GM12878 (cell line): ENCODE results near the gene FLT4. TPM values are rescaled to one million over a fixed set of nuclear protein-coding genes. Genes with fewer than 3 reads are reported as not detected.

ENCODE experiments used
- ATAC-seq: fragments of 200-7000 bp; cut with Tn5 transposase; 3 replicates; pipeline ENCODE4 v1.9.1; 2020; ENCODE audit warnings: mild to moderate bottlenecking, moderate library complexity
- BruUV-seq: library from RNA; stranded (reverse); fragments of 400-500 nt; replicated peaks from 2 replicates; lab custom pipeline; 2021; lab: Mats Ljungman, UMichigan
- CTCF ChIA-PET: fragments of 300-600 bp; sonication (Branson Sonifier 250); formaldehyde crosslinking; extraction: SDS; loops from one replicate; lab custom pipeline; 2021; ENCODE audit warnings: inconsistent platforms; lab: Yijun Ruan, JAX
- POLR2A ChIA-PET: fragments of 350-600 bp; formaldehyde crosslinking; extraction: SDS; loops from one replicate; lab custom pipeline; 2021; ENCODE audit warnings: inconsistent platforms; lab: Charles Lee
- RAD21 ChIA-PET: fragments of 300-600 bp; sonication (Branson Sonifier 250); formaldehyde crosslinking; loops from one replicate; lab custom pipeline; 2023; ENCODE audit warnings: antibody characterized with exemption; ENCODE audit not compliant: unreplicated experiment; lab: Charles Lee
- SMC1A ChIA-PET: fragments of 300-600 bp; sonication (Branson Sonifier 250); formaldehyde crosslinking; loops from one replicate; lab custom pipeline; 2023; ENCODE audit not compliant: unreplicated experiment, uncharacterized antibody; lab: Charles Lee
- DNase-seq: peaks from one replicate; pipeline ENCODE4 v3.0.0-alpha.2; 2011; ENCODE audit warnings: low read depth, low spot score
- FAIRE-seq: peaks from 3 replicates; lab custom pipeline; 2011; peaks lifted over from hg19 to GRCh38; lab: Jason Lieb, UNC
- H2AFZ ChIP-seq: 2 replicates; pipeline ENCODE4 v1.6.0; 2011; ENCODE audit warnings: low read depth, low read length, control low read depth; ENCODE audit not compliant: control insufficient read depth
- H3K27ac ChIP-seq: 2 replicates; pipeline ENCODE4 v1.5.1; 2011; ENCODE audit warnings: control low read depth; ENCODE audit not compliant: control insufficient read depth, insufficient read depth
- H3K27me3 ChIP-seq, 2 experiments: replicated peaks in 1 of 2; 2 replicates each; pipeline versions ENCODE4 v1.6.0 to v1.6.1; 2011; ENCODE audit warnings: low read length in 1 of 2; ENCODE audit not compliant: control insufficient read depth in 2 of 2, insufficient read depth in 2 of 2
- H3K36me3 ChIP-seq, 2 experiments: 2 replicates each; pipeline ENCODE4 v1.5.1; 2011; ENCODE audit warnings: low read length in 1 of 2; ENCODE audit not compliant: control insufficient read depth in 2 of 2, insufficient read depth in 2 of 2
- H3K4me1 ChIP-seq: 2 replicates; pipeline ENCODE4 v1.6.1; 2011; ENCODE audit warnings: mild to moderate bottlenecking, low read length, moderate library complexity, mixed read lengths; ENCODE audit not compliant: control insufficient read depth, insufficient read depth
- H3K4me2 ChIP-seq: 2 replicates; pipeline ENCODE4 v1.6.0; 2011; ENCODE audit warnings: control low read depth; ENCODE audit not compliant: control insufficient read depth, insufficient read depth
- H3K4me3 ChIP-seq: fragments of 200-600 bp; sonication (generic); 2 replicates; pipeline ENCODE4 v1.5.1; 2016
- H3K79me2 ChIP-seq: 2 replicates; pipeline ENCODE4 v1.6.0; 2011; ENCODE audit warnings: low read length; ENCODE audit not compliant: control insufficient read depth, insufficient read depth
- H3K9ac ChIP-seq: 2 replicates; pipeline ENCODE4 v1.8.0; 2011; ENCODE audit warnings: low read length, control low read depth, mixed read lengths; ENCODE audit not compliant: control insufficient read depth, insufficient read depth
- H3K9me3 ChIP-seq: replicated peaks from 3 replicates; pipeline ENCODE4 v1.5.1; 2011; ENCODE audit warnings: mild to moderate bottlenecking, low read length; ENCODE audit not compliant: control insufficient read depth, insufficient read depth
- H4K20me1 ChIP-seq: 2 replicates; pipeline ENCODE4 v1.6.0; 2011; ENCODE audit not compliant: control insufficient read depth, insufficient read depth
- BMI1 ChIP-seq: fragments of 450-650 bp; IDR thresholded peaks from 2 replicates; pipeline ENCODE4 v1.6.1; 2016; ENCODE audit warnings: mild to moderate bottlenecking, moderate library complexity, borderline replicate concordance
- FOS ChIP-seq: IDR thresholded peaks from 3 replicates; pipeline ENCODE4 v1.6.1; 2011; ENCODE audit warnings: borderline replicate concordance; ENCODE audit not compliant: insufficient read length; ENCODE audit errors: extremely low read depth
- GATAD2B ChIP-seq: fragments of 450-650 bp; conservative IDR thresholded peaks from 2 replicates; pipeline ENCODE4 v1.6.1; 2017; ENCODE audit warnings: low read depth, mild to moderate bottlenecking, moderate library complexity
- LARP7 ChIP-seq: fragments of 450-650 bp; IDR thresholded peaks from 2 replicates; pipeline ENCODE4 v1.6.1; 2017; ENCODE audit warnings: mild to moderate bottlenecking
- MTA2 ChIP-seq: fragments of 450-650 bp; IDR thresholded peaks from 2 replicates; pipeline ENCODE4 v1.6.1; 2016; ENCODE audit warnings: low read depth, mild to moderate bottlenecking, moderate library complexity
- MYB ChIP-seq: fragments of 150-350 bp; IDR thresholded peaks from 2 replicates; pipeline ENCODE4 v1.6.1; 2014; ENCODE audit warnings: mild to moderate bottlenecking, low read depth, low read length, borderline replicate concordance
- PAX8 ChIP-seq: fragments of 450-650 bp; IDR thresholded peaks from 2 replicates; pipeline ENCODE4 v1.6.1; 2017; ENCODE audit warnings: mild to moderate bottlenecking, moderate library complexity
- STAT1 ChIP-seq: fragments of 450-650 bp; conservative IDR thresholded peaks from 2 replicates; pipeline ENCODE4 v1.6.1; 2014; ENCODE audit warnings: antibody characterized with exemption, mild to moderate bottlenecking
- TBL1XR1 ChIP-seq: IDR thresholded peaks from 2 replicates; pipeline ENCODE4 v1.6.1; 2012; ENCODE audit warnings: low read depth, low read length, improper control_type of control experiment
- ZNF217 ChIP-seq: fragments of 450-650 bp; IDR thresholded peaks from 2 replicates; pipeline ENCODE4 v1.6.1; 2017; ENCODE audit warnings: antibody characterized with exemption, mild to moderate bottlenecking
- ZZZ3 ChIP-seq: IDR thresholded peaks from 2 replicates; pipeline ENCODE4 v1.6.1; 2011; ENCODE audit warnings: low read depth; ENCODE audit not compliant: control insufficient read depth, insufficient read length
- WGBS: methylation state at CpG from one replicate; pipeline ENCODE4 v1.1.6; 2016; ENCODE audit warnings: low lambda C conversion rate; ENCODE audit not compliant: insufficient replicate concordance, insufficient coverage; ENCODE audit errors: missing lambda C conversion rate; 5-methylcytosine and 5-hydroxymethylcytosine counted together
- in situ Hi-C: fragments of 300-500 bp; cut with MboI; formaldehyde crosslinking; loops from 9 replicates; pipeline ENCODE4 v1.14.3; 2018; ENCODE audit warnings: mixed read lengths
- intact Hi-C: fragments of 100-400 bp; cut with micrococcal nuclease; formaldehyde crosslinking; loops from one replicate; pipeline ENCODE4 v1.14.2; 2022; ENCODE audit not compliant: unreplicated experiment
- polyA plus RNA-seq, 11 experiments: library from polyadenylated mRNA; depleted of rRNA in 4 of 11; unstranded in 6 of 11; stranded (reverse) in 5 of 11; fragments of >200 nt; fragmentation: Nextera tagmentation in 4 of 11; fragmentation: Illumina TruSeq in 1 of 11; extraction: Ambion mirVana in 4 of 11; extraction: Trizol in 1 of 11; gene quantifications; 1 replicate in 1 of 11; 2 replicates in 10 of 11; pipeline versions ENCODE4 v1.2.1 to v1.2.3, GENCODE V29; 2011 to 2016; ENCODE audit warnings: inconsistent platforms in 2 of 11, missing spikeins in 2 of 11, low read depth in 1 of 11
- total RNA-seq, 4 experiments: library from RNA; depleted of rRNA in 3 of 4; stranded (reverse); fragments of >200 nt in 3 of 4; fragmentation: Illumina TruSeq in 1 of 4; extraction: Trizol in 1 of 4; gene quantifications; 2 replicates each; pipeline versions ENCODE4 v1.2.1 to v1.2.3, GENCODE V29; 2013 to 2021
- TF ChIP-seq, protein P1 (sequence below): IDR thresholded peaks from 2 replicates; pipeline ENCODE4 v1.6.1; 2012; ENCODE audit warnings: low read depth, low read length, improper control_type of control experiment
- TF ChIP-seq, protein P2 (sequence below): fragments of 450-650 bp; IDR thresholded peaks from 2 replicates; pipeline ENCODE4 v1.6.1; 2014; ENCODE audit warnings: mild to moderate bottlenecking
- TF ChIP-seq, protein P3 (sequence below): fragments of 450-650 bp; formaldehyde crosslinking; IDR thresholded peaks from 2 replicates; pipeline ENCODE4 v1.4.0; 2020; ENCODE audit warnings: mild to moderate bottlenecking, moderate library complexity

The FLT4 gene
- total and polyA plus RNA-seq, 10 of the 15 experiments (the other 5 are each of a cell fraction or from before 2014, with no cell fraction given) = 0.18 TPM; not detected in 9

DNA sequence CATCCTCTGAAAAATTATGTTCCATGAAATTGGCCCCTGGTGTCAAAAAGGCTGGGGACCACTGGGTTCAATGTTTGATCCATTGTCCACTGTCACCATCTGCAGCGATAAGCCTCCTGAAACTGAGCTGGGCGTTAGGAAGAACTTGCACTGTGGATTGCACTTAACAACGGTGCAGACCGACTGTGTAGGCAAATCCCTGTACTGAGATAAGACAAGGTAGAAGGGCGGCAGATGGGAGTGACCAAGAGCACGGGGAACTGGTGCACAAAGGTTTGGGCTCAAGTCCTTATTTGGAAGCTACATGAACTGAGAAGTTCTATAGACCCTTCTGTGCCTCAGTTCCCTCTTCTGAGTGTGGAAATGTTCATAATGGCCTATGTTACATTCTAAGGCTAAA, 41.6 kb upstream of the FLT4 start:
- CTCF ChIA-PET = interaction anchor here (1.3 kb wide), 1 partner anchor 27 kb away, joined by 3 read pairs; no protein-coding TSS in a partner anchor

More for the DNA sequence above, 41.6 kb upstream of the FLT4 start:
- no peaks in the 10 kb centered on the region; a peak in 1 of 4 replicates for H3K27me3 ChIP-seq
- no peak overlapping the region for H3K4me3 ChIP-seq
- no peaks in the 10 kb centered on the region for H3K9me3 ChIP-seq
- FAIRE-seq (no peak), DNase-seq (no peak), ATAC-seq (no peak)
- H2AFZ ChIP-seq = no peak overlapping the region
- H3K79me2 ChIP-seq = no peaks in the 10 kb centered on the region
- no peaks in the 10 kb centered on the region for H4K20me1 ChIP-seq
- POLR2A ChIA-PET = no interaction called here
- in situ Hi-C loops (no loop called here), intact Hi-C loops (no loop called here)
- no peak overlapping the region for H3K27ac ChIP-seq
- H3K4me2 ChIP-seq = no peak overlapping the region
- H3K36me3 ChIP-seq = no peaks in the 10 kb centered on the region
- SMC1A ChIA-PET = no interaction called here
- 29% methylated on average over 6 of the region's 6 CpGs for WGBS
- TF ChIP-seq ZZZ3 (no peak), FOS (no peak), MTA2 (no peak), ZNF217 (no peak), TBL1XR1 (no peak), BMI1 (no peak), GATAD2B (no peak), LARP7 (no peak), STAT1 (no peak), PAX8 (no peak), MYB (no peak)
- TF ChIP-seq, protein P1, sequence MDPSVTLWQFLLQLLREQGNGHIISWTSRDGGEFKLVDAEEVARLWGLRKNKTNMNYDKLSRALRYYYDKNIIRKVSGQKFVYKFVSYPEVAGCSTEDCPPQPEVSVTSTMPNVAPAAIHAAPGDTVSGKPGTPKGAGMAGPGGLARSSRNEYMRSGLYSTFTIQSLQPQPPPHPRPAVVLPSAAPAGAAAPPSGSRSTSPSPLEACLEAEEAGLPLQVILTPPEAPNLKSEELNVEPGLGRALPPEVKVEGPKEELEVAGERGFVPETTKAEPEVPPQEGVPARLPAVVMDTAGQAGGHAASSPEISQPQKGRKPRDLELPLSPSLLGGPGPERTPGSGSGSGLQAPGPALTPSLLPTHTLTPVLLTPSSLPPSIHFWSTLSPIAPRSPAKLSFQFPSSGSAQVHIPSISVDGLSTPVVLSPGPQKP = no peak
- TF ChIP-seq, protein P2, sequence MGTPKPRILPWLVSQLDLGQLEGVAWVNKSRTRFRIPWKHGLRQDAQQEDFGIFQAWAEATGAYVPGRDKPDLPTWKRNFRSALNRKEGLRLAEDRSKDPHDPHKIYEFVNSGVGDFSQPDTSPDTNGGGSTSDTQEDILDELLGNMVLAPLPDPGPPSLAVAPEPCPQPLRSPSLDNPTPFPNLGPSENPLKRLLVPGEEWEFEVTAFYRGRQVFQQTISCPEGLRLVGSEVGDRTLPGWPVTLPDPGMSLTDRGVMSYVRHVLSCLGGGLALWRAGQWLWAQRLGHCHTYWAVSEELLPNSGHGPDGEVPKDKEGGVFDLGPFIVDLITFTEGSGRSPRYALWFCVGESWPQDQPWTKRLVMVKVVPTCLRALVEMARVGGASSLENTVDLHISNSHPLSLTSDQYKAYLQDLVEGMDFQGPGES = no peak
- TF ChIP-seq, protein P3, sequence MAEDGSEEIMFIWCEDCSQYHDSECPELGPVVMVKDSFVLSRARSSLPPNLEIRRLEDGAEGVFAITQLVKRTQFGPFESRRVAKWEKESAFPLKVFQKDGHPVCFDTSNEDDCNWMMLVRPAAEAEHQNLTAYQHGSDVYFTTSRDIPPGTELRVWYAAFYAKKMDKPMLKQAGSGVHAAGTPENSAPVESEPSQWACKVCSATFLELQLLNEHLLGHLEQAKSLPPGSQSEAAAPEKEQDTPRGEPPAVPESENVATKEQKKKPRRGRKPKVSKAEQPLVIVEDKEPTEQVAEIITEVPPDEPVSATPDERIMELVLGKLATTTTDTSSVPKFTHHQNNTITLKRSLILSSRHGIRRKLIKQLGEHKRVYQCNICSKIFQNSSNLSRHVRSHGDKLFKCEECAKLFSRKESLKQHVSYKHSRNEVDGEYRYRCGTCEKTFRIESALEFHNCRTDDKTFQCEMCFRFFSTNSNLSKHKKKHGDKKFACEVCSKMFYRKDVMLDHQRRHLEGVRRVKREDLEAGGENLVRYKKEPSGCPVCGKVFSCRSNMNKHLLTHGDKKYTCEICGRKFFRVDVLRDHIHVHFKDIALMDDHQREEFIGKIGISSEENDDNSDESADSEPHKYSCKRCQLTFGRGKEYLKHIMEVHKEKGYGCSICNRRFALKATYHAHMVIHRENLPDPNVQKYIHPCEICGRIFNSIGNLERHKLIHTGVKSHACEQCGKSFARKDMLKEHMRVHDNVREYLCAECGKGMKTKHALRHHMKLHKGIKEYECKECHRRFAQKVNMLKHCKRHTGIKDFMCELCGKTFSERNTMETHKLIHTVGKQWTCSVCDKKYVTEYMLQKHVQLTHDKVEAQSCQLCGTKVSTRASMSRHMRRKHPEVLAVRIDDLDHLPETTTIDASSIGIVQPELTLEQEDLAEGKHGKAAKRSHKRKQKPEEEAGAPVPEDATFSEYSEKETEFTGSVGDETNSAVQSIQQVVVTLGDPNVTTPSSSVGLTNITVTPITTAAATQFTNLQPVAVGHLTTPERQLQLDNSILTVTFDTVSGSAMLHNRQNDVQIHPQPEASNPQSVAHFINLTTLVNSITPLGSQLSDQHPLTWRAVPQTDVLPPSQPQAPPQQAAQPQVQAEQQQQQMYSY (CRISPR knock-in tag) = no peak
- no peaks in the 10 kb centered on the region for H3K4me1 ChIP-seq
- no TSS peak for BruUV-seq
- RAD21 ChIA-PET = no interaction called here
- no peak overlapping the region for H3K9ac ChIP-seq
